B cell (primary cell): ENCODE measurements around the gene TAS1R1. TPM values are rescaled to one million over a fixed set of nuclear protein-coding genes. Genes with fewer than 3 reads are reported as not detected.

Experiments
- ATAC-seq: fragments of 200-7000 bp; cut with Tn5 transposase; one replicate; pipeline ENCODE4 v1.10.0; 2021; ENCODE audit warnings: low read depth, mild to moderate bottlenecking, moderate number of reproducible peaks, moderate library complexity
- CTCF ChIA-PET: fragments of 350-600 bp; sonication (Branson Sonifier 250); formaldehyde crosslinking; loops from one replicate; lab custom pipeline; 2021; ENCODE audit warnings: antibody characterized with exemption, inconsistent platforms; lab: Charles Lee
- POLR2A ChIA-PET: fragments of 350-600 bp; sonication (Branson Sonifier 250); formaldehyde crosslinking; loops from one replicate; lab custom pipeline; 2021; ENCODE audit warnings: antibody characterized with exemption; lab: Charles Lee
- DNase-seq: peaks from one replicate; pipeline ENCODE4 v3.0.0; 2013
- H2AFZ ChIP-seq: 2 replicates; pipeline ENCODE4 v1.6.1; 2012; ENCODE audit warnings: mild to moderate bottlenecking, low read depth, low read length; ENCODE audit not compliant: insufficient read depth, poor library complexity, severe bottlenecking
- H3K27ac ChIP-seq, 2 donors: 1 replicate in 1 of 2; 2 replicates in 1 of 2; pipeline ENCODE4 v1.5.1; 2012 to 2013; ENCODE audit warnings: low read length in 2 of 2, mild to moderate bottlenecking in 2 of 2, moderate library complexity in 1 of 2
- H3K27me3 ChIP-seq, 4 experiments: fragments of 200-600 bp in 1 of 4; sonication (generic) in 1 of 4; replicated peaks in 1 of 4; 1 replicate in 2 of 4; 2 replicates in 2 of 4; pipeline versions ENCODE4 v1.6.1 to v1.7.0; 2013 to 2016; ENCODE audit warnings: low read length in 3 of 4, mild to moderate bottlenecking in 2 of 4, mixed read lengths in 1 of 4, moderate library complexity in 1 of 4; ENCODE audit not compliant: insufficient read depth in 4 of 4, control insufficient read depth in 3 of 4; ENCODE audit errors: control extremely low read depth in 1 of 4
- H3K36me3 ChIP-seq, 2 experiments: replicated peaks in 1 of 2; 1 replicate in 1 of 2; 2 replicates in 1 of 2; pipeline versions ENCODE4 v1.6.1 to v1.7.1; 2013; ENCODE audit warnings: low read length in 1 of 2; ENCODE audit not compliant: insufficient read depth in 2 of 2, control insufficient read depth in 1 of 2; ENCODE audit errors: control extremely low read depth in 1 of 2, extremely low read depth in 1 of 2
- H3K4me1 ChIP-seq, 2 donors: fragments of 200-600 bp in 1 of 2; sonication (generic) in 1 of 2; 1 replicate in 1 of 2; 2 replicates in 1 of 2; pipeline versions ENCODE4 v1.5.1 to v1.6.1; 2013 to 2017; ENCODE audit warnings: low read length in 2 of 2; ENCODE audit not compliant: control insufficient read depth in 2 of 2, insufficient read depth in 2 of 2
- H3K4me2 ChIP-seq: replicated peaks from 2 replicates; pipeline ENCODE3; 2012; ENCODE audit warnings: mild to moderate bottlenecking, low read depth, low read length; ENCODE audit not compliant: poor library complexity, severe bottlenecking
- H3K4me3 ChIP-seq, 5 experiments: fragments of 200-600 bp in 1 of 5; sonication (generic) in 1 of 5; 1 replicate in 3 of 5; 2 replicates in 2 of 5; pipeline versions ENCODE4 v1.5.1 to v1.7.0; 2011 to 2016; ENCODE audit warnings: low read length in 4 of 5, mild to moderate bottlenecking in 4 of 5, low read depth in 2 of 5, control low read depth in 1 of 5, moderate library complexity in 1 of 5; ENCODE audit not compliant: insufficient read depth in 1 of 5; ENCODE audit errors: control extremely low read depth in 1 of 5, extremely low read depth in 1 of 5
- H3K79me2 ChIP-seq: fragments of 200-600 bp; sonication (generic); one replicate; pipeline ENCODE4 v1.6.0; 2016; ENCODE audit warnings: low read length; ENCODE audit not compliant: control insufficient read depth, insufficient read depth
- H3K9ac ChIP-seq: fragments of 200-600 bp; sonication (generic); 2 replicates; pipeline ENCODE4 v1.6.1; 2017; ENCODE audit warnings: mild to moderate bottlenecking, low read length, moderate library complexity
- H3K9me3 ChIP-seq, 3 donors: one replicate each; pipeline versions ENCODE4 v1.6.1 to v1.7.1; 2013; ENCODE audit warnings: low read length in 2 of 3; ENCODE audit not compliant: control insufficient read depth in 2 of 3, insufficient read depth in 1 of 3; ENCODE audit errors: control extremely low read depth in 1 of 3
- H4K20me1 ChIP-seq: 2 replicates; pipeline ENCODE4 v1.6.0; 2012; ENCODE audit warnings: mild to moderate bottlenecking, low read length; ENCODE audit not compliant: insufficient read depth, control insufficient read depth, poor library complexity, severe bottlenecking
- H3K27ac Mint-ChIP-seq: one replicate; pipeline ENCODE4 v1.8.0; 2021; ENCODE audit warnings: mixed read lengths
- H3K27me3 Mint-ChIP-seq: one replicate; pipeline ENCODE4 v1.8.0; 2021; ENCODE audit warnings: mixed read lengths
- H3K4me1 Mint-ChIP-seq: one replicate; pipeline ENCODE4 v1.8.0; 2021; ENCODE audit warnings: mixed read lengths
- H3K4me3 Mint-ChIP-seq: one replicate; pipeline ENCODE4 v1.8.0; 2021; ENCODE audit warnings: mixed read lengths
- H3K9me3 Mint-ChIP-seq: one replicate; pipeline ENCODE4 v1.8.0; 2022; ENCODE audit warnings: mixed read lengths; ENCODE audit not compliant: insufficient read depth
- EZH2 ChIP-seq: IDR thresholded peaks from 2 replicates; pipeline ENCODE4 v1.6.1; 2012; ENCODE audit warnings: borderline replicate concordance, low read depth, mild to moderate bottlenecking, moderate library complexity, low read length; ENCODE audit not compliant: insufficient read depth, poor library complexity, severe bottlenecking
- WGBS: methylation state at CpG from one replicate; pipeline ENCODE4 v1.1.5; 2013; ENCODE audit warnings: missing lambda C conversion rate; ENCODE audit not compliant: insufficient coverage; 5-methylcytosine and 5-hydroxymethylcytosine counted together
- intact Hi-C: fragments of 100-400 bp; cut with micrococcal nuclease; formaldehyde crosslinking; loops from one replicate; pipeline ENCODE4 v1.10.0; 2022
- polyA plus RNA-seq: library from polyadenylated mRNA; depleted of rRNA; stranded (reverse); fragments of >200 nt; gene quantifications from 2 replicates; pipeline ENCODE4 v1.2.3, GENCODE V29; 2012
- total RNA-seq, 2 donors: library from RNA; stranded (reverse); fragments of 120-200 nt in 1 of 2; gene quantifications; 1 replicate in 1 of 2; 2 replicates in 1 of 2; pipeline versions ENCODE4 v1.2.3 to v1.2.4, GENCODE V29; 2013 to 2022
- TF ChIP-seq, protein P1 (sequence below): fragments of 200-600 bp; IDR thresholded peaks from one replicate; pipeline ENCODE4 v1.8.0; 2022; ENCODE audit warnings: antibody characterized with exemption, mild to moderate bottlenecking

The TAS1R1 gene
- total and polyA plus RNA-seq, 2 donors (not counting 1 experiment from before 2014, with no cell fraction given) = 0.09 TPM; not detected in 1

DNA sequence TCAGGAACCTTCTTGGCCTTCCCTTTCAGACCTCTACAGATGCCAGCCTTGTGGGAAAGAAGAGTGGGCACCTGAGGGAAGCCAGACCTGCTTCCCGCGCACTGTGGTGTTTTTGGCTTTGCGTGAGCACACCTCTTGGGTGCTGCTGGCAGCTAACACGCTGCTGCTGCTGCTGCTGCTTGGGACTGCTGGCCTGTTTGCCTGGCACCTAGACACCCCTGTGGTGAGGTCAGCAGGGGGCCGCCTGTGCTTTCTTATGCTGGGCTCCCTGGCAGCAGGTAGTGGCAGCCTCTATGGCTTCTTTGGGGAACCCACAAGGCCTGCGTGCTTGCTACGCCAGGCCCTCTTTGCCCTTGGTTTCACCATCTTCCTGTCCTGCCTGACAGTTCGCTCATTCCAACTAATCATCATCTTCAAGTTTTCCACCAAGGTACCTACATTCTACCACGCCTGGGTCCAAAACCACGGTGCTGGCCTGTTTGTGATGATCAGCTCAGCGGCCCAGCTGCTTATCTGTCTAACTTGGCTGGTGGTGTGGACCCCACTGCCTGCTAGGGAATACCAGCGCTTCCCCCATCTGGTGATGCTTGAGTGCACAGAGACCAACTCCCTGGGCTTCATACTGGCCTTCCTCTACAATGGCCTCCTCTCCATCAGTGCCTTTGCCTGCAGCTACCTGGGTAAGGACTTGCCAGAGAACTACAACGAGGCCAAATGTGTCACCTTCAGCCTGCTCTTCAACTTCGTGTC, 23.7 kb downstream of the TAS1R1 start:
- Histone ChIP-seq H2AFZ (peak overlapping the region; percentile 84), H3K4me3 (peak overlapping the region in 2 of 5 experiments; percentile 88 to 90)

More for the DNA sequence above, 23.7 kb downstream of the TAS1R1 start:
- peak overlapping the region; percentile 98 for H3K27ac Mint-ChIP-seq
- Histone ChIP-seq H3K4me2 (peak overlapping the region; percentile 88), H3K9me3 (no peaks in the 10 kb centered on the region), H3K27ac (peak overlapping the region; percentile 87 to 91), H4K20me1 (peaks cover 8% of the 10 kb centered on the region), H3K4me1 (peaks cover 20 to 32% of the 10 kb centered on the region in 2 donors), H3K79me2 (peaks cover 30% of the 10 kb centered on the region), H3K36me3 (peaks cover 0 to 2% of the 10 kb centered on the region in 2 experiments), H3K27me3 (no peaks in the 10 kb centered on the region), H3K9ac (no peak overlapping the region)
- 95% methylated on average over 14 of the region's 14 CpGs for WGBS
- DNase-seq (no peak), ATAC-seq (no peak)
- CTCF ChIA-PET = no interaction called here
- H3K27me3 Mint-ChIP-seq = peaks cover 3% of the 10 kb centered on the region
- peaks cover 34% of the 10 kb centered on the region for H3K4me1 Mint-ChIP-seq
- H3K9me3 Mint-ChIP-seq = no peaks in the 10 kb centered on the region
- peak overlapping the region; percentile 98 for H3K4me3 Mint-ChIP-seq
- POLR2A ChIA-PET = interaction anchor here (2.5 to 3.4 kb wide), 3 partner anchors 21 to 24 kb away, joined by 7 to 21 read pairs (median 9); partner anchors contain the start of genes KLHL21, NOL9 and TAS1R1
- intact Hi-C loops = loop anchor here (1.0 kb wide), 3 partner anchors 24 to 47 kb away; partner anchors contain the start of genes NOL9 and PHF13
- TF ChIP-seq, protein P1, sequence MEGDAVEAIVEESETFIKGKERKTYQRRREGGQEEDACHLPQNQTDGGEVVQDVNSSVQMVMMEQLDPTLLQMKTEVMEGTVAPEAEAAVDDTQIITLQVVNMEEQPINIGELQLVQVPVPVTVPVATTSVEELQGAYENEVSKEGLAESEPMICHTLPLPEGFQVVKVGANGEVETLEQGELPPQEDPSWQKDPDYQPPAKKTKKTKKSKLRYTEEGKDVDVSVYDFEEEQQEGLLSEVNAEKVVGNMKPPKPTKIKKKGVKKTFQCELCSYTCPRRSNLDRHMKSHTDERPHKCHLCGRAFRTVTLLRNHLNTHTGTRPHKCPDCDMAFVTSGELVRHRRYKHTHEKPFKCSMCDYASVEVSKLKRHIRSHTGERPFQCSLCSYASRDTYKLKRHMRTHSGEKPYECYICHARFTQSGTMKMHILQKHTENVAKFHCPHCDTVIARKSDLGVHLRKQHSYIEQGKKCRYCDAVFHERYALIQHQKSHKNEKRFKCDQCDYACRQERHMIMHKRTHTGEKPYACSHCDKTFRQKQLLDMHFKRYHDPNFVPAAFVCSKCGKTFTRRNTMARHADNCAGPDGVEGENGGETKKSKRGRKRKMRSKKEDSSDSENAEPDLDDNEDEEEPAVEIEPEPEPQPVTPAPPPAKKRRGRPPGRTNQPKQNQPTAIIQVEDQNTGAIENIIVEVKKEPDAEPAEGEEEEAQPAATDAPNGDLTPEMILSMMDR = no peak
- no peak for TF ChIP-seq EZH2
